Ovary (tissue), 9 donors: ENCODE data around the gene CYP3A4. TPM values are rescaled to one million over a fixed set of nuclear protein-coding genes. Genes with fewer than 3 reads are reported as not detected.
"Not testable (repeated sequence)": the region's sequence is repeated elsewhere in the genome, so short reads cannot be mapped to it uniquely, and the experiment has no call there.

Experiments
- DNase-seq, 5 donors: peaks; one replicate each; pipeline ENCODE4 v3.0.0-alpha.2; 2019 to 2020
- H3K27ac ChIP-seq, 2 donors: fragments of 200-600 bp; one replicate each; pipeline versions ENCODE4 v1.5.1 to v1.8.0; 2019 to 2022
- H3K27me3 ChIP-seq: fragments of 200-600 bp; one replicate; pipeline ENCODE4 v1.8.0; 2022
- H3K36me3 ChIP-seq: fragments of 200-600 bp; sonication (generic); one replicate; pipeline ENCODE4 v1.5.1; 2019
- H3K4me1 ChIP-seq: one replicate; pipeline ENCODE4 v1.8.1; 2013; ENCODE audit warnings: mild to moderate bottlenecking, moderate library complexity; ENCODE audit not compliant: insufficient read depth
- H3K4me3 ChIP-seq: fragments of 200-600 bp; sonication (generic); one replicate; pipeline ENCODE4 v1.5.1; 2017
- H3K9me3 ChIP-seq, 2 donors: fragments of 200-600 bp in 1 of 2; sonication (generic) in 1 of 2; one replicate each; pipeline versions ENCODE4 v1.5.1 to v1.8.1; 2013 to 2019; ENCODE audit warnings: mild to moderate bottlenecking in 1 of 2, moderate library complexity in 1 of 2
- CTCF ChIP-seq, 3 donors: fragments of 450-650 bp in 2 of 3; fragments of 200-600 bp in 1 of 3; IDR thresholded peaks; one replicate each; pipeline versions ENCODE4 v1.5.1 to v1.8.0; 2016 to 2022; ENCODE audit warnings: antibody characterized with exemption in 3 of 3, mild to moderate bottlenecking in 1 of 3
- EP300 ChIP-seq: sonication (generic); formaldehyde crosslinking; IDR thresholded peaks from one replicate; pipeline ENCODE4 v1.6.1; 2017; ENCODE audit warnings: antibody characterized with exemption
- POLR2A ChIP-seq: fragments of 450-650 bp; IDR thresholded peaks from one replicate; pipeline ENCODE4 v1.6.1; 2017; ENCODE audit warnings: antibody characterized with exemption, mild to moderate bottlenecking, moderate library complexity
- WGBS, 3 donors: extraction: QIAGEN DNeasy Blood & Tissue Kit in 1 of 3; methylation state at CpG; one replicate each; pipeline versions ENCODE4 v1.1.5 to v1.1.7; 2013 to 2017; 5-methylcytosine and 5-hydroxymethylcytosine counted together
- intact Hi-C, 4 donors: fragments of 100-400 bp; cut with DNase I; formaldehyde crosslinking; loops; one replicate each; pipeline versions ENCODE4 v1.11.0 to v1.15.1; 2022 to 2023
- polyA plus RNA-seq, 2 donors: library from polyadenylated mRNA; stranded (reverse); fragments of 200-250 nt in 1 of 2; fragments of 350-450 nt in 1 of 2; fragmentation: Illumina TruSeq in 1 of 2; extraction: RNeasy Lipid Tissue Mini Kit (QIAGEN cat#74804) in 1 of 2; gene quantifications; one replicate each; pipeline ENCODE4 v1.2.3, GENCODE V29; 2013 to 2014
- total RNA-seq, 7 donors: library from RNA; depleted of rRNA in 2 of 7; stranded (reverse); fragments of >200 nt in 2 of 7; fragmentation: NEBNext Ultra II Directional in 3 of 7; extraction: Animal tissue kit (Norgen Biotek cat#: 25700) in 3 of 7; gene quantifications; one replicate each; pipeline versions ENCODE4 v1.1.0 to v1.2.4, GENCODE V29; 2016 to 2023
- donor health status: DM: no; HTN: no; CAD: no; lungs with moderate emphysema.
- donor health status: DM: no; HTN: no; CAD: no.
- donor health status: Bipolar disorder and iron deficiency.
- donor health status: DM: yes; HTN: yes; CAD: no.
- donor health status: DM: no; HTN: no; CAD: no.
- donor health status: DM: yes; HTN: yes; CAD: no.

Gene CYP3A4
- total and polyA plus RNA-seq, 9 donors, result 0.05 to 3.7 (median 0.27) TPM; not detected in 1

GRCh38 chr7:99778880-99779279 lies 5.1 kb downstream of the CYP3A4 start:
- H3K4me3 ChIP-seq, result no peak overlapping the region
- no peaks in the 10 kb centered on the region for H3K27me3 ChIP-seq
- no peaks in the 10 kb centered on the region for H3K4me1 ChIP-seq
- H3K9me3 ChIP-seq, result no peaks in the 10 kb centered on the region
- no peaks in the 10 kb centered on the region for H3K36me3 ChIP-seq
- no peak for TF ChIP-seq POLR2A
- no peak for TF ChIP-seq CTCF (IDR thresholded peaks at IDR 0.05)
- no peak for TF ChIP-seq EP300
- intact Hi-C loops, result no loop called here
- no peak overlapping the region for H3K27ac ChIP-seq
- WGBS, 3 donors, result 78 to 81% (median 78%) methylated on average over 5 of the region's 5 CpGs
- DNase-seq, result no peak

- H3K9me3 ChIP-seq, H3K27me3 ChIP-seq, H3K27ac ChIP-seq, H3K36me3 ChIP-seq, intact Hi-C loops, DNase-seq, H3K4me1 ChIP-seq, H3K4me3 ChIP-seq: not testable (repeated sequence)
- whole genome bisulfite sequencing, 3 donors, result 80 to 91% (median 83%) methylated on average over 1 of the region's 1 CpG
Observed at GRCh38 chr7:99773395-99773794, 10.6 kb downstream of the CYP3A4 start.

- TF ChIP-seq CTCF (IDR thresholded peaks at IDR 0.05), result no peak
- TF ChIP-seq EP300, result no peak
- TF ChIP-seq POLR2A, result no peak
- no peaks in the 10 kb centered on the region for H3K4me1 ChIP-seq
- H3K4me3 ChIP-seq, result no peak overlapping the region
- no peaks in the 10 kb centered on the region for H3K36me3 ChIP-seq
- H3K9me3 ChIP-seq, result no peaks in the 10 kb centered on the region
- no peaks in the 10 kb centered on the region for H3K27me3 ChIP-seq
- intact Hi-C loops, result no loop called here
- WGBS, 3 donors, result 68 to 90% (median 86%) methylated on average over 1 of the region's 1 CpG
- no peak for DNase-seq
- H3K27ac ChIP-seq, result no peak overlapping the region
Observed at GRCh38 chr7:99772565-99772964, 11.4 kb downstream of the CYP3A4 start.

- H3K27me3 ChIP-seq, DNase-seq, H3K27ac ChIP-seq, intact Hi-C loops, H3K36me3 ChIP-seq, H3K4me3 ChIP-seq, H3K9me3 ChIP-seq, H3K4me1 ChIP-seq: not testable (repeated sequence)
- WGBS, 3 donors, result 82 to 91% (median 85%) methylated on average over 3 of the region's 3 CpGs
Observed at GRCh38 chr7:99769494-99769893, 14.5 kb downstream of the CYP3A4 start.

GRCh38 chr7:99768471-99768870 lies 15.5 kb downstream of the CYP3A4 start:
- Histone ChIP-seq H3K36me3 (no peaks in the 10 kb centered on the region), H3K27ac (no peak overlapping the region), H3K27me3 (no peaks in the 10 kb centered on the region), H3K9me3 (no peaks in the 10 kb centered on the region), H3K4me1 (no peaks in the 10 kb centered on the region), H3K4me3 (no peak overlapping the region)
- DNase-seq, result no peak
- 85 to 92% (median 91%) methylated on average over 2 of the region's 2 CpGs for WGBS, 3 donors
- no peak for TF ChIP-seq EP300
- no peak for TF ChIP-seq CTCF (IDR thresholded peaks at IDR 0.05)
- TF ChIP-seq POLR2A, result no peak
- intact Hi-C loops, result no loop called here

- 24 to 45% (median 30%) methylated on average over 1 of the region's 1 CpG for WGBS, 3 donors
- TF ChIP-seq EP300, result no peak
- TF ChIP-seq POLR2A, result no peak
- TF ChIP-seq CTCF (IDR thresholded peaks at IDR 0.05), result no peak
Observed at GRCh38 chr7:99767662-99768061, 16.3 kb downstream of the CYP3A4 start.

More at GRCh38 chr7:99767662-99768061, 16.3 kb downstream of the CYP3A4 start:
- no peaks in the 10 kb centered on the region for H3K4me1 ChIP-seq
- no peaks in the 10 kb centered on the region for H3K27me3 ChIP-seq
- H3K36me3 ChIP-seq, result no peaks in the 10 kb centered on the region
- DNase-seq, result no peak
- no peaks in the 10 kb centered on the region for H3K9me3 ChIP-seq
- intact Hi-C loops, result no loop called here
- H3K4me3 ChIP-seq, result no peak overlapping the region
- H3K27ac ChIP-seq, result no peak overlapping the region
